Dedifferentiated amniotic fluid mesenchymal stem cell (primary cell): ENCODE results near the gene EGFLAM.

Experiments used
- DNase-seq: peaks from one replicate; pipeline ENCODE4 v3.0.0-alpha.2; 2016; ENCODE audit errors: extremely low spot score

Gene EGFLAM

DNA sequence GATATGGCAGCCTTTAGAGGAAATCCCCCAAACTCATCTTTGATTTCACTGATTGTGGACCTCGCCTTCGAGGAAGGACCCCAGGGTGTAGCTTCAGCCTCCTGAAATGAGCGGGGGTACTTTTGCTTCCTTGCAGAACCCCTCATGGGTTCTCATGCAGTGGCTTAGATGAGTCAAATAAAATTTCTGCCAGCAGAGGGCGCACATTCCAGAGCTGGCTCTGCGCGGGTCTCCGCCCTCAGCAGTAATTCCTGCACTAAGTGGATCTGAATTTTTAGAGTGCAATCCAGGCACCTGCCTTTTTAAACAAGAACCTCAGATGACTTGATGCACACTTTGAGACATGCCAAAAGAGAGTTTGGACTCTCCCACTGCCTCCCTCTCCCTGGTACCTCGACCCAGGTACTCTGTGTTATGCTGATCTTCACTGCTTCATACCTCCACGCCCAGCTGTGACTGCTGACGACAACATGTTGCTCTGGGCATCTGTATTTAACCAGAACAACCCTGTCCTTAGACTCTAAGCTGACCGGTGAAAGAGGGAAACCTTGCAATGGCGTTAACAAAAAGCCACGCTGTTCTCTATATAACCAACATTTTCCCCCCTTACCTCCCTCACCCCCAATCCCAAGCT, 7.3 kb downstream of the EGFLAM start:
- DNase-seq: peak; percentile 39

- no peak for DNase-seq
Measured at GRCh38 chr5:38267372-38267771, 9.0 kb downstream of the EGFLAM start.

GRCh38 chr5:38273626-38274025, 15.3 kb downstream of the EGFLAM start:
- no peak for DNase-seq

- no peak for DNase-seq
Measured at GRCh38 chr5:38274370-38274769, 16.0 kb downstream of the EGFLAM start.

GRCh38 chr5:38284384-38284783, 26.0 kb downstream of the EGFLAM start:
- no peak for DNase-seq

GRCh38 chr5:38285226-38285625, 26.9 kb downstream of the EGFLAM start:
- no peak for DNase-seq

- DNase-seq: no peak
Measured at GRCh38 chr5:38286002-38286401, 27.6 kb downstream of the EGFLAM start.

DNA sequence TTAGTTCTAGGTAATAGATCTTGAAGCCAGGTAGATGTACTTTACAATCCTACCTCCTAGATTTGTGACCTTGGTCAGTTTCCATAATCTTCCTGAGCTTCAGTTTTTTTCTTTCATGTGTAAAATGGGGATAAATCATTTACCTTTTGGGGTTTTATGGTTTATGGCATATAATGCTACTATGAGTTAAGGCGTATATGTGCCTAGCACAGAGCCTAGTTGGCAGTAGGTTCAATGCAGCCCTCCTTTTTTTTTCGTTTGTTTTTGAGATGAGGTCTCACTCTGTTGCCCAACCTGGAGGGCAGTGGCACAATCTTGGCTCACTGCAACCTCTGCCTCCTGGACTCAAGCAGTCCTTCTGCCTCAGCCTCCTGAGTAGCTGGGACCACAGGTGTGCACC, 28.8 kb downstream of the EGFLAM start:
- DNase-seq: no peak

GRCh38 chr5:38289457-38289856, 31.1 kb downstream of the EGFLAM start:
- DNase-seq: no peak

- no peak for DNase-seq
Measured at GRCh38 chr5:38290028-38290653, 31.8 kb downstream of the EGFLAM start.

GRCh38 chr5:38291355-38291754, 33.0 kb downstream of the EGFLAM start:
- DNase-seq: no peak

DNA sequence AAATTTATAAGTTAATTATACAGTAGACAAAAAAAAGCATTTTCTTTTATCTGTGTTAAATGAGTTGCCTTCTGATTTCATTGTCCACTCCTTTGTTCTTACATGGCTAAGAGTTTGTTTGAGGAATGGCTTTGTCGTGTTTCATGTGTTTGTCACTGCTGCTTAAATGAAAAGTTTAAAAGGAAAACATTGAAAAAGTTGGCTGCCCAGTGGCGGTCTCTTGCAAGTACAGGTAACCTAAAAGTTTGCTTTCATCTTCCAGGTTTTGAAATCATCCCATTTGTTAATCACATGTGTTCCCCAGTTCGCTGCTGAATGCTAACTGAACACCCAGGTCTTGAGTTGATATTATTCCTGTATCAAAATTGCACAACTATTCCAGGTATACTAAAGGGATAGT, 33.9 kb downstream of the EGFLAM start:
- no peak for DNase-seq

DNA sequence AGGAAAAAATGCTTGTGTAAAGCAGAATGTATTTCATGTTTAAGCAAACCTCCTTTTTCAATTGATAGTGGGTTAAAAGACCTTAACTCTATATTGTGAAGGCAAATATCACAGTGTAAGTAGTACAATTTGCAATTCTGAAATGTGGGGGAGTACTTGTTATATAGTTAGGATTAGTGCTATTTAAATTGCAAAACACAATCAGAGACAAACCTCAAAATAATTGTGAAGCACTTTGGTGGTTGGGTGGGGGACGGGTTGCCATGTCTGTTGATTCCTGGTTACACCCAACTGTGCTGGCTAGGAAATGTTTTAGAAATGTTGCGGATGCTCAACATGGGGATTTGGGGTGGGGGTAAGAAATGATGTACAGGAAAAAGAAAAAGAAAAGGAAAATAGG, 37.4 kb downstream of the EGFLAM start:
- no peak for DNase-seq

DNA sequence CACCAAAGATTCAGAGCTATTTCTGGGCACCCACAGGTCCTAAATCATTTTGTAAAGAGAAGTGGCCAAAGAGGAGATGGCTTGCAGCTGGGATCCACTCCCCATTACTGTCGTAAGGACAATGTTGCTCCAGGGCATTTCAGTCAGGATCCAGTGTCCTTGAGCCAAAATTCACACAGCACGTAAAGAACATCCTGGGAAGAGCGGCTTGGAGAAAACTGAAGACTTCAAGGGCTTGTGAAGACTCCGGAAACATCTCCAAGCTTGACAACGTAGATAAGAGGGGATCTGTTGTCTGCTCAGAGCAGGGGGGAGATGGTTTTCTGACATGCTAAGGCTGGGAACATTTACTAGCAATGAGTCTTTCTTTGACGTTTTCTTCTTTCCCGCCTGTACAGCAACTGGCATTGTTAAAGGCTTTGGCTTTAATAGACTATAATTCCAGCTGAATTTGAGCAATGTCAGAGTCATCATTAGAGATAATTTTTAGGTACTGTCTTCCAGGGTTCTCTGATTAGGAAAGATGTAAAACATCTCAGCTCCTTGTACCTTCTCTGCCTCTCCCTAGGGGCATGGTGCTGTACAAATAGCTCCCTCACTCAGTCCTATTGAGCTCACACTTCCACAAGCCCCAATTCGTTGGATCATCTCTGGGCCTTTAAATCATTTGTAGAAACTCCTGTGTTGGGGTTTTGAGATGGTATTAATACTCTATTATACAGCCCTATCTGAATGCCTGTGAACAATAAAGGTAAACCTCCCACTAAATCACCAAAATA, 39.7 kb downstream of the EGFLAM start:
- DNase-seq: no peak

DNA sequence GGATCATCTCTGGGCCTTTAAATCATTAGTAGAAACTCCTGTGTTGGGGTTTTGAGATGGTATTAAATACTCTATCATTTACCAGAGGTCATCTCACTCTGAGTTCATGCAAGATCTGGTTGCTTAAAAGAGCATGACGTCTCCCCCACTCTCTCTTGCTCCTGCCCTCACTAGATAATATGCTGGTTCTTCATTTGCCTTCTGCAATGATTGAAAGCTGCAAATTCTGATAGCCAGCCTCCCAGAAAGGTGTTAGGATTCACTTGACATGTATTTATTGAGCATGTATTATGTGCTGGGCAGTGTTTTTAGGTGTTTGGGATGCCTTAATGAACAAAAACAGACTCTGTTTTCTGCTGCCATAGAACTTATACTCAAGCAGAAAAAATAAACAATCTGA, 41.2 kb downstream of the EGFLAM start:
- no peak for DNase-seq

GRCh38 chr5:38305148-38305547, 46.8 kb downstream of the EGFLAM start:
- no peak for DNase-seq

DNA sequence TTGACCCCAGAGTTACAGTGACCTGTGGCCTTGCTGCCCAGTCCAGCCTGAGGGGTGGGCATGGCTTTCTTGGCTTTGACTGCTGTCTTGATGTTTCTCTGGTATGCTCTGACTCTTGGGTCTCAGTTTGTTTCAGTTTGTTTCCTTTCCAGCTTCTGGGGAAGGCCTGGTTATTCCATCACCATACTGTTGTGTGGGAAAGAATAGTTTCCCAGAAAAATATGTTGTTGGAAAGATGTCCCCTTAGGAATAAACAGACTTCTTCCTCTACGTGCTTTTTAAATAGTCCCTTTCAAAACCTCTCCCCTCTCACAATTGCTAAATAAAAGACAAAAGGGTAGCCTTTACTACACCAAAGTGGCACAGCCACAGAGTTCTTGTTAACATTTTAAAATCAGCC, 49.5 kb downstream of the EGFLAM start:
- no peak for DNase-seq

GRCh38 chr5:38316544-38317224, 58.3 kb downstream of the EGFLAM start:
- no peak for DNase-seq

GRCh38 chr5:38317868-38318267, 59.5 kb downstream of the EGFLAM start:
- DNase-seq: no peak

DNA sequence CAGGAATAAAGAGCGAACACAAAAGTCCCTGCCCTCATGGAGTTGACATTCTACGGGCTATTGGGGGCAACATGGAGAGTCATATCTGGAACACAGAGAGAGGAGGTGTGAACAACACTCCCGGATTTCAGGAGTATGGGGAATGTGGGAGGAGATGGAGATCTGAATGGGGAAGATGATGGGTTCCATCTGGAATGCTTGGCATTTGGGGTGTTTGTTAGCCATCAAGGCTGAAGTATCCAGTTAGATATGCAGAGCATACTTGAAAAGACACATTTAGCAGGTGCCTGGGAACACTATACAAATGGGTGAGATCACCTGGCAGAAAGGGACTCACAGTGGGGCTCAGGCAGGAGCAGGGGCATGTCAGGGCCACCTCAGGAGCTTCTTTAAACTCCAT, 61.1 kb downstream of the EGFLAM start:
- DNase-seq: no peak

- DNase-seq: no peak
Measured at GRCh38 chr5:38321978-38322377, 63.6 kb downstream of the EGFLAM start.

DNA sequence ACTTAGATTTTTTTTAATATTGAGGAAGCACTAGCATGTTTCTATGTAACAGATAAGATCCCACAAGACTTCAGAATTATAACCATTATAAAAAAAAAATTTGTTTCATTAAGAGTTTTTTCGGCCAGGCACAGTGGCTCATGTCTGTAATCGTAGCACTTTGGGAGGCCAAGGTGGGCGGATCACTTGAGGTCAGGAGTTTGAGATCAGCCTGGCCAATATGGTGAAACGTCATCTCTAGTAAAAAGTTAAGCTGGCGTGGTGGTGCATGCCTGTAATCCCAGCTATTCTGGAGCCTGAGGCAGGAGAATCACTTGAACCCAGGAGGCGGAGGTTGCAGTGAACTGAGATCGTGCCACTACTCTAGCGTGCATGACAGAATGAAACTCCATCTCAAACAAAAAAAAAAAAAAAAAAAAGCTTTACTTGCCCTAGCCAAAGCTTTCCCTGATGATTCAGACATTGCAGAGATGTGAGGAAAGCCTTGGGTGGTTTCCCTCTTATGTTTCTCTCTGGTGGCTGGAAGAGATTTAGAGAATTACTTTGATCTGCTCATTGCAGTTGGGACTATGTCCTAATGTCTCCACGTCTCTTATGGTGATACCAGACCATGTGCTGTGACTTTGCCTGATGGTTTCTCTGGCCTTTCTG, 65.4 kb downstream of the EGFLAM start:
- DNase-seq: peak; percentile 83
